Neural cell (in vitro differentiated cells): ENCODE measurements around the gene RFESD. TPM values are rescaled to one million over a fixed set of nuclear protein-coding genes. Genes with fewer than 3 reads are reported as not detected.

Experiments
- H2AFZ ChIP-seq: fragments of 200-600, 300-800 bp; sonication (generic), shearing (Covaris generic); 2 replicates; pipeline ENCODE4 v1.6.0; 2014; ENCODE audit warnings: low read depth, mild to moderate bottlenecking, antibody characterized with exemption, low read length, moderate library complexity
- H3F3A ChIP-seq: fragments of 200-600 bp; shearing (Covaris generic); 2 replicates; pipeline ENCODE4 v1.6.1; 2016; ENCODE audit warnings: mild to moderate bottlenecking, moderate library complexity, mixed read lengths, antibody characterized with exemption, low read length; ENCODE audit not compliant: insufficient read depth, poor library complexity, severe bottlenecking
- H3K27ac ChIP-seq: fragments of 200-600, 300-800 bp; sonication (generic), shearing (Covaris generic); 2 replicates; pipeline ENCODE4 v1.5.1; 2014; ENCODE audit warnings: mild to moderate bottlenecking, low read length, moderate library complexity
- H3K27me3 ChIP-seq: fragments of 300-800, 200-600 bp; sonication (generic), shearing (Covaris generic); 2 replicates; pipeline ENCODE4 v1.6.0; 2014; ENCODE audit warnings: mild to moderate bottlenecking, low read depth, low read length, moderate library complexity; ENCODE audit not compliant: insufficient read depth
- H3K36me3 ChIP-seq: fragments of 300-800, 200-600 bp; sonication (generic), shearing (Covaris generic); 2 replicates; pipeline ENCODE4 v1.5.1; 2014; ENCODE audit warnings: mild to moderate bottlenecking, antibody characterized with exemption, low read length, moderate library complexity; ENCODE audit not compliant: insufficient read depth
- H3K4me2 ChIP-seq: fragments of 300-800, 200-600 bp; sonication (generic), shearing (Covaris generic); 2 replicates; pipeline ENCODE4 v1.6.0; 2014; ENCODE audit warnings: mild to moderate bottlenecking, low read length
- H3K4me3 ChIP-seq: fragments of 300-800, 200-600 bp; sonication (generic), shearing (Covaris generic); 2 replicates; pipeline ENCODE4 v1.5.1; 2014; ENCODE audit warnings: mild to moderate bottlenecking, low read length, moderate library complexity
- H3K79me2 ChIP-seq: fragments of 200-600 bp; shearing (Covaris generic); replicated peaks from 2 replicates; pipeline ENCODE4 v1.6.0; 2014; ENCODE audit warnings: mild to moderate bottlenecking, low read length, moderate library complexity; ENCODE audit not compliant: insufficient read depth
- H3K9ac ChIP-seq: fragments of 300-800, 200-600 bp; sonication (generic), shearing (Covaris generic); 2 replicates; pipeline ENCODE4 v1.6.1; 2016; ENCODE audit warnings: mild to moderate bottlenecking, low read length, mixed read lengths
- H3K9me2 ChIP-seq: fragments of 200-600 bp; shearing (Covaris generic); 2 replicates; pipeline ENCODE4 v1.6.1; 2016; ENCODE audit warnings: mild to moderate bottlenecking, low read length, mixed read lengths; ENCODE audit not compliant: insufficient read depth
- H3K9me3 ChIP-seq: fragments of 200-600, 300-800 bp; sonication (generic), shearing (Covaris generic); 2 replicates; pipeline ENCODE4 v1.6.1; 2016; ENCODE audit warnings: mild to moderate bottlenecking, mixed run types, low read length, moderate library complexity, mixed read lengths
- H4K20me1 ChIP-seq: fragments of 200-600 bp; shearing (Covaris generic); 2 replicates; pipeline ENCODE4 v1.6.1; 2016; ENCODE audit warnings: mild to moderate bottlenecking, mixed run types; ENCODE audit not compliant: insufficient read depth
- CTCF ChIP-seq: fragments of 450-650 bp; IDR thresholded peaks from 2 replicates; pipeline ENCODE4 v1.5.1; 2014; ENCODE audit warnings: antibody characterized with exemption, mild to moderate bottlenecking, moderate library complexity; ENCODE audit not compliant: poor library complexity, severe bottlenecking
- EP300 ChIP-seq: fragments of 450-650 bp; conservative IDR thresholded peaks from 2 replicates; pipeline ENCODE4 v1.6.1; 2014; ENCODE audit warnings: antibody characterized with exemption, mild to moderate bottlenecking, moderate library complexity; ENCODE audit not compliant: poor library complexity, severe bottlenecking
- EZH2 ChIP-seq: fragments of 200-600, 300-800 bp; shearing (Covaris generic), sonication (generic); IDR thresholded peaks from 2 replicates; pipeline ENCODE4 v1.6.1; 2014; ENCODE audit warnings: antibody characterized with exemption, low read length, borderline replicate concordance, mild to moderate bottlenecking; ENCODE audit not compliant: insufficient read depth, poor library complexity, severe bottlenecking
- MXI1 ChIP-seq: fragments of 450-650 bp; conservative IDR thresholded peaks from 2 replicates; pipeline ENCODE4 v1.6.1; 2014; ENCODE audit warnings: antibody characterized with exemption, mild to moderate bottlenecking; ENCODE audit not compliant: poor library complexity, severe bottlenecking
- POLR2AphosphoS5 ChIP-seq: IDR thresholded peaks from 2 replicates; pipeline ENCODE4 v1.6.1; 2012
- RAD21 ChIP-seq: fragments of 450-650 bp; conservative IDR thresholded peaks from 2 replicates; pipeline ENCODE4 v1.6.1; 2014; ENCODE audit warnings: antibody characterized with exemption, mild to moderate bottlenecking, moderate library complexity
- REST ChIP-seq: IDR thresholded peaks from 2 replicates; pipeline ENCODE4 v1.6.1; 2012; ENCODE audit warnings: borderline replicate concordance
- SMC3 ChIP-seq: fragments of 450-650 bp; conservative IDR thresholded peaks from 2 replicates; pipeline ENCODE4 v1.6.1; 2014; ENCODE audit warnings: antibody characterized with exemption, mild to moderate bottlenecking, moderate library complexity; ENCODE audit not compliant: poor library complexity
- TAF1 ChIP-seq: IDR thresholded peaks from 2 replicates; pipeline ENCODE4 v1.6.1; 2012; ENCODE audit warnings: low read depth
- polyA plus RNA-seq: library from polyadenylated mRNA; depleted of rRNA; stranded (reverse); fragments of >200 nt; gene quantifications from 2 replicates; pipeline ENCODE4 v1.2.3, GENCODE V29; 2014

Gene RFESD
- polyA plus RNA-seq, 1 donor from 2014 or later, result not detected

DNA sequence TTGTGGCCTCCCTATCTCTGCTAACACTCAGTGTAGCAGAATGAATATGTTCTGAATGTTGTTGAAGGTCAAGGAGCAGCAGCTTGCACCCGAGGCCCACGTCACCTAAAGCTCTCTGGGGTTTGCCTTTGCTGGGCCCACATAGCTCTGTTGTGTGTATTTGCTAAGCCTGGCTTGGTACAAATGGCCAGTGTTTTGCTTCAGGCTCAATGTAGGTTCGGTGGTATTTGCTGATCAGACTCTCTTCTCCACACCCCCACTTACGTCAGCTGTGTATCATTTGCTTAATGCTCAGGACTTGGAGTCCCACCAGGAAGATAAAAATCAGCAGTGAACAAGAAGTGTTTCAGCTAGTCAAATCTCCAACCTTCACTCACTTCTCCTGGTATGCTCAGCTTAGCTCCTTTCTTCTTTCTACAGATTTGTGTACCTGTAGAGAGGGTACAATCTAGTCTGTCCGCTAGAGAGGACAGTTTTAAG lies 4.8 kb upstream of the RFESD start:
- Histone ChIP-seq H3K27me3 (no peaks in the 10 kb centered on the region), H3F3A (no peaks in the 10 kb centered on the region)

DNA sequence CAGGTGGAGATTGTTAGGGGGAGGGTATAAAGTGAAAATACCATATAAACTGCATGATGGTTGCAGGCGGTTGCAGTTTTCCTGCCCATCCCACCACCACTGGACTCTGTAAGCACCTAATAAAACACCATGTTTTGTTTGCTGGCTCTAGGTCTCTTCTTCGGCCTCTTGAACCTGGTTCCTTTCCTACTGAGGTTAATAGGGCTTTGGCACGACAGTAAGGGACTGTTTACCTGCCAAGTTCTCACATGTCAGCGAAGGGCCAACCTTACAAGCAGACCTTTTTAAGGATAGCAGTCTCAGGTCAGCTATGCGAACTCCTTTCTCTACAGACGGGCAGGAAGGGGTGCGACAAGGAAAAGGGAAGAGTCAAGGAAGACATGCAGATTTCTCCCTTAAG lies 3.4 kb upstream of the RFESD start:
- no peaks in the 10 kb centered on the region for H3K9me2 ChIP-seq
- H3K36me3 ChIP-seq, result no peaks in the 10 kb centered on the region
- H3K9ac ChIP-seq, result no peak overlapping the region
- H4K20me1 ChIP-seq, result no peaks in the 10 kb centered on the region
- no peaks in the 10 kb centered on the region for H3K27me3 ChIP-seq
- H3K27ac ChIP-seq, result no peak overlapping the region
- TF ChIP-seq CTCF (no peak), SMC3 (no peak), REST (no peak), EZH2 (no peak), EP300 (no peak)
- no peak overlapping the region for H2AFZ ChIP-seq
- H3F3A ChIP-seq, result no peaks in the 10 kb centered on the region
- no peak overlapping the region for H3K4me3 ChIP-seq
- H3K4me2 ChIP-seq, result no peak overlapping the region
- peaks cover 3% of the 10 kb centered on the region for H3K9me3 ChIP-seq
- H3K79me2 ChIP-seq, result no peaks in the 10 kb centered on the region

More for the DNA sequence above, 4.8 kb upstream of the RFESD start:
- H3K79me2 ChIP-seq, result no peaks in the 10 kb centered on the region
- H3K9me2 ChIP-seq, result no peaks in the 10 kb centered on the region
- no peak overlapping the region for H3K4me2 ChIP-seq
- no peak overlapping the region for H3K27ac ChIP-seq
- no peak overlapping the region for H2AFZ ChIP-seq
- H3K4me3 ChIP-seq, result no peak overlapping the region
- H3K9me3 ChIP-seq, result peaks cover 3% of the 10 kb centered on the region
- H3K9ac ChIP-seq, result no peak overlapping the region
- TF ChIP-seq CTCF (no peak), POLR2AphosphoS5 (no peak), MXI1 (no peak), REST (no peak), SMC3 (no peak), EP300 (no peak), EZH2 (no peak), TAF1 (no peak), RAD21 (no peak)
- no peaks in the 10 kb centered on the region for H3K36me3 ChIP-seq
- no peaks in the 10 kb centered on the region for H4K20me1 ChIP-seq
